NCI-H2171 (cell line): ENCODE data around the gene NFATC1.

Experiments
- DNase-seq: peaks from one replicate; lab custom pipeline; 2025; lab: John Stamatoyannopoulos, UW

Gene NFATC1

GRCh38 chr18:79573921-79574491, 178.3 kb downstream of the NFATC1 start:
- no peak for DNase-seq

- DNase-seq = no peak
These were observed 179.3 kb downstream of the NFATC1 start for GRCh38 chr18:79574938-79575525.

GRCh38 chr18:79575891-79576685, 180.4 kb downstream of the NFATC1 start:
- DNase-seq = no peak

GRCh38 chr18:79576686-79577351, 181.1 kb downstream of the NFATC1 start:
- no peak for DNase-seq

GRCh38 chr18:79577451-79578395, 182.0 kb downstream of the NFATC1 start:
- DNase-seq = no peak

- no peak for DNase-seq
These were observed 182.9 kb downstream of the NFATC1 start for GRCh38 chr18:79578396-79579260.
